H1 (cell line): ENCODE results near the gene DHRS2. TPM values are rescaled to one million over a fixed set of nuclear protein-coding genes. Genes with fewer than 3 reads are reported as not detected.

Experiments
- CTCF ChIA-PET: fragments of 300-600 bp; sonication (Branson Sonifier 250); formaldehyde crosslinking; loops from one replicate; lab custom pipeline; 2021; ENCODE audit not compliant: partially characterized antibody; lab: Charles Lee
- POLR2A ChIA-PET: fragments of 300-600 bp; sonication (Branson Sonifier 250); formaldehyde crosslinking; loops from one replicate; lab custom pipeline; 2021; ENCODE audit warnings: inconsistent platforms; ENCODE audit not compliant: partially characterized antibody; lab: Charles Lee
- DNase-seq, 2 experiments: peaks; one replicate each; pipeline versions ENCODE4 v3.0.0 to v3.0.0-alpha.2; 2010 to 2022; ENCODE audit warnings: low spot score in 2 of 2, low read depth in 1 of 2, mixed read lengths in 1 of 2
- FAIRE-seq: peaks from 2 replicates; lab custom pipeline; 2011; peaks lifted over from hg19 to GRCh38; lab: Jason Lieb, UNC
- H2AFZ ChIP-seq: 2 replicates; pipeline ENCODE4 v1.8.1; 2012; ENCODE audit warnings: low read length, inconsistent platforms
- H2AK5ac ChIP-seq: 2 replicates; pipeline ENCODE4 v1.6.1; 2013; ENCODE audit warnings: low read depth, low read length
- H2BK120ac ChIP-seq: replicated peaks from 2 replicates; pipeline ENCODE3; 2013; ENCODE audit warnings: low read depth, low read length, inconsistent platforms
- H2BK12ac ChIP-seq: 2 replicates; pipeline ENCODE4 v1.6.1; 2013; ENCODE audit warnings: low read depth, low read length
- H2BK15ac ChIP-seq: 2 replicates; pipeline ENCODE4 v1.6.1; 2013; ENCODE audit warnings: low read length
- H2BK20ac ChIP-seq: 2 replicates; pipeline ENCODE4 v1.6.1; 2013; ENCODE audit warnings: low read length
- H2BK5ac ChIP-seq: 2 replicates; pipeline ENCODE4 v1.6.1; 2013; ENCODE audit warnings: low read depth, low read length
- H3K14ac ChIP-seq: 2 replicates; pipeline ENCODE4 v1.6.1; 2013; ENCODE audit warnings: inconsistent platforms; ENCODE audit not compliant: insufficient read length
- H3K18ac ChIP-seq: 2 replicates; pipeline ENCODE4 v1.6.1; 2013; ENCODE audit warnings: low read length; ENCODE audit errors: extremely low read depth
- H3K23ac ChIP-seq: 2 replicates; pipeline ENCODE4 v1.6.1; 2013; ENCODE audit warnings: inconsistent platforms; ENCODE audit not compliant: insufficient read length
- H3K23me2 ChIP-seq: 2 replicates; pipeline ENCODE4 v1.6.1; 2013; ENCODE audit warnings: low read depth, low read length
- H3K27ac ChIP-seq: 2 replicates; pipeline ENCODE4 v1.6.1; 2011; ENCODE audit warnings: low read depth, low read length, inconsistent platforms
- H3K27me3 ChIP-seq, 4 experiments: replicated peaks in 1 of 4; 1 replicate in 1 of 4; 2 replicates in 3 of 4; pipeline versions ENCODE4 v1.6.1 to v1.8.1; 2011 to 2013; ENCODE audit warnings: low read length in 3 of 4, mild to moderate bottlenecking in 3 of 4, inconsistent platforms in 2 of 4, mixed read lengths in 2 of 4, moderate library complexity in 1 of 4; ENCODE audit not compliant: control insufficient read depth in 3 of 4, insufficient read depth in 3 of 4; ENCODE audit errors: extremely low read depth in 1 of 4
- H3K36me3 ChIP-seq, 4 experiments: 2 replicates each; pipeline versions ENCODE4 v1.6.1 to v1.8.1; 2011 to 2013; ENCODE audit warnings: mild to moderate bottlenecking in 4 of 4, low read length in 3 of 4, moderate library complexity in 2 of 4, control low read depth in 1 of 4, inconsistent platforms in 1 of 4; ENCODE audit not compliant: insufficient read depth in 4 of 4, control insufficient read depth in 2 of 4
- H3K4ac ChIP-seq: replicated peaks from 2 replicates; pipeline ENCODE3; 2013; ENCODE audit warnings: low read length, low read depth, mixed read lengths, inconsistent platforms; ENCODE audit not compliant: insufficient read length
- H3K4me1 ChIP-seq, 4 experiments: replicated peaks in 1 of 4; 1 replicate in 1 of 4; 2 replicates in 3 of 4; pipeline versions ENCODE4 v1.6.1 to v1.8.1; 2011 to 2013; ENCODE audit warnings: low read length in 3 of 4, inconsistent platforms in 2 of 4, mixed read lengths in 1 of 4; ENCODE audit not compliant: insufficient read depth in 4 of 4, control insufficient read depth in 3 of 4
- H3K4me2 ChIP-seq, 2 experiments: 2 replicates each; pipeline versions ENCODE4 v1.6.1 to v1.8.1; 2011 to 2013; ENCODE audit warnings: low read depth in 2 of 2, low read length in 2 of 2, control low read depth in 1 of 2, inconsistent platforms in 1 of 2, mild to moderate bottlenecking in 1 of 2; ENCODE audit not compliant: insufficient read depth in 1 of 2
- H3K4me3 ChIP-seq, 4 experiments: fragments of 200-600, 300-600 bp in 1 of 4; sonication (generic), shearing (Covaris generic), sonication (Bioruptor Twin) in 1 of 4; 2 replicates each; pipeline versions ENCODE4 v1.5.1 to v1.8.1; 2011 to 2016; ENCODE audit warnings: low read length in 4 of 4, low read depth in 3 of 4, control low read depth in 2 of 4, inconsistent platforms in 2 of 4, mild to moderate bottlenecking in 2 of 4, mixed read lengths in 1 of 4, moderate library complexity in 1 of 4; ENCODE audit not compliant: insufficient read depth in 2 of 4; ENCODE audit errors: extremely low read depth in 1 of 4
- H3K56ac ChIP-seq: replicated peaks from 2 replicates; pipeline ENCODE3; 2013; ENCODE audit warnings: low read depth, mild to moderate bottlenecking, mixed read lengths, low read length, inconsistent platforms; ENCODE audit not compliant: insufficient read length
- H3K79me1 ChIP-seq: 2 replicates; pipeline ENCODE4 v1.6.1; 2013; ENCODE audit warnings: low read depth, low read length, control low read depth
- H3K79me2 ChIP-seq, 2 experiments: 2 replicates each; pipeline versions ENCODE4 v1.6.1 to v1.8.1; 2012 to 2013; ENCODE audit warnings: low read length in 2 of 2, mild to moderate bottlenecking in 2 of 2, inconsistent platforms in 1 of 2; ENCODE audit not compliant: insufficient read depth in 2 of 2, control insufficient read depth in 1 of 2
- H3K9ac ChIP-seq, 4 experiments: replicated peaks in 1 of 4; 1 replicate in 1 of 4; 2 replicates in 3 of 4; pipeline versions ENCODE4 v1.6.1 to v1.8.1; 2011 to 2013; ENCODE audit warnings: low read depth in 3 of 4, low read length in 3 of 4, control low read depth in 2 of 4, mild to moderate bottlenecking in 2 of 4, moderate library complexity in 2 of 4, inconsistent platforms in 1 of 4; ENCODE audit errors: extremely low read depth in 1 of 4
- H3K9me3 ChIP-seq, 2 experiments: 2 replicates each; pipeline versions ENCODE4 v1.6.1 to v1.8.1; 2012 to 2013; ENCODE audit warnings: mild to moderate bottlenecking in 2 of 2, moderate library complexity in 2 of 2, control low read depth in 1 of 2, inconsistent platforms in 1 of 2, low read depth in 1 of 2, low read length in 1 of 2, mixed read lengths in 1 of 2; ENCODE audit not compliant: insufficient read depth in 2 of 2
- H4K20me1 ChIP-seq, 2 experiments: replicated peaks in 1 of 2; 2 replicates each; pipeline versions ENCODE3 to v1.8.1; 2011 to 2013; ENCODE audit warnings: inconsistent platforms in 2 of 2, low read length in 2 of 2, mild to moderate bottlenecking in 1 of 2; ENCODE audit not compliant: insufficient read depth in 2 of 2, control insufficient read depth in 1 of 2
- H4K5ac ChIP-seq: 2 replicates; pipeline ENCODE4 v1.6.1; 2013; ENCODE audit warnings: low read length, low read depth, mixed read lengths, inconsistent platforms; ENCODE audit not compliant: insufficient read length
- H4K8ac ChIP-seq: 2 replicates; pipeline ENCODE4 v1.8.0; 2013; ENCODE audit warnings: mild to moderate bottlenecking, moderate library complexity, low read length, inconsistent platforms; ENCODE audit not compliant: insufficient read depth; ENCODE audit errors: extremely low read depth
- H4K91ac ChIP-seq: replicated peaks from 2 replicates; pipeline ENCODE3; 2013; ENCODE audit warnings: low read length, mixed read lengths, inconsistent platforms; ENCODE audit not compliant: insufficient read length
- FOSL1 ChIP-seq: IDR thresholded peaks from 2 replicates; pipeline ENCODE4 v1.6.1; 2011; ENCODE audit warnings: mild to moderate bottlenecking, low read depth, low read length, moderate library complexity; ENCODE audit not compliant: insufficient read depth
- HDAC2 ChIP-seq, 2 experiments: fragments of 300-600 bp in 1 of 2; sonication (generic) in 1 of 2; IDR thresholded peaks; 2 replicates each; pipeline ENCODE4 v1.6.1; 2011 to 2012; ENCODE audit warnings: low read depth in 2 of 2, low read length in 2 of 2, mild to moderate bottlenecking in 2 of 2, moderate library complexity in 2 of 2, borderline replicate concordance in 1 of 2, inconsistent platforms in 1 of 2
- JUND ChIP-seq: IDR thresholded peaks from 2 replicates; pipeline ENCODE4 v1.6.1; 2011; ENCODE audit warnings: mild to moderate bottlenecking, improper control_type of control experiment, low read length
- KDM5A ChIP-seq: fragments of 200-600 bp; IDR thresholded peaks from 2 replicates; pipeline ENCODE4 v1.7.1; 2012; ENCODE audit warnings: mild to moderate bottlenecking, low read length, inconsistent platforms, mixed read lengths
- NANOG ChIP-seq: IDR thresholded peaks from 2 replicates; pipeline ENCODE4 v1.6.1; 2011; ENCODE audit warnings: low read length, low read depth, mild to moderate bottlenecking, inconsistent platforms; ENCODE audit not compliant: insufficient read depth, poor library complexity, severe bottlenecking
- NRF1 ChIP-seq: IDR thresholded peaks from 2 replicates; pipeline ENCODE4 v1.6.1; 2011; ENCODE audit warnings: mild to moderate bottlenecking, low read depth, low read length, improper control_type of control experiment
- RAD21 ChIP-seq, 2 experiments: IDR thresholded peaks in 1 of 2; conservative IDR thresholded peaks in 1 of 2; 2 replicates each; pipeline ENCODE4 v1.6.1; 2011; ENCODE audit warnings: low read depth in 2 of 2, low read length in 2 of 2, improper control_type of control experiment in 1 of 2, inconsistent platforms in 1 of 2, mild to moderate bottlenecking in 1 of 2, moderate library complexity in 1 of 2
- RFX5 ChIP-seq: IDR thresholded peaks from 2 replicates; pipeline ENCODE4 v1.6.1; 2011; ENCODE audit warnings: low read depth, low read length, improper control_type of control experiment, borderline replicate concordance
- RXRA ChIP-seq: IDR thresholded peaks from 2 replicates; pipeline ENCODE4 v1.6.1; 2011; ENCODE audit warnings: low read depth, mild to moderate bottlenecking, low read length, moderate library complexity; ENCODE audit not compliant: insufficient read depth
- SUZ12 ChIP-seq: fragments of 200-600 bp; sonication (generic); IDR thresholded peaks from 2 replicates; pipeline ENCODE4 v1.6.1; 2012; ENCODE audit warnings: mild to moderate bottlenecking, inconsistent platforms, low read length, moderate library complexity, mixed read lengths
- TCF12 ChIP-seq: IDR thresholded peaks from 2 replicates; pipeline ENCODE4 v1.6.1; 2011; ENCODE audit warnings: low read depth, mild to moderate bottlenecking, low read length
- ZNF274 ChIP-seq: IDR thresholded peaks from 2 replicates; pipeline ENCODE4 v1.7.0; 2012; ENCODE audit warnings: low read length, borderline replicate concordance; ENCODE audit errors: extremely low read depth
- polyA plus RNA-seq, 7 experiments: library from polyadenylated mRNA; depleted of rRNA in 3 of 7; stranded (reverse) in 5 of 7; unstranded in 2 of 7; fragments of >200 nt in 5 of 7; fragments of 200-250 nt in 2 of 7; gene quantifications; 1 replicate in 5 of 7; 2 replicates in 1 of 7; 4 replicates in 1 of 7; pipeline versions ENCODE4 v1.2.1 to v1.2.3, GENCODE V29; 2011 to 2013; ENCODE audit warnings: missing spikeins in 2 of 7, mixed read lengths in 2 of 7
- total RNA-seq: library from RNA; stranded (reverse); fragmentation: NEBNext Ultra II Directional; extraction: Animal tissue kit (Norgen Biotek cat#: 25700); gene quantifications from 2 replicates; pipeline ENCODE4 v1.2.1, GENCODE V29; 2021
- TF ChIP-seq, protein P1 (sequence below): IDR thresholded peaks from 2 replicates; pipeline ENCODE4 v1.6.1; 2011; ENCODE audit warnings: low read length, improper control_type of control experiment

DHRS2 gene
- total and polyA plus RNA-seq, 2 of the 8 experiments (the other 6 are each of a cell fraction or from before 2014, with no cell fraction given) = 1.1 to 3.5 TPM

GRCh38 chr14:23631234-23631633 lies 4.9 kb upstream of the DHRS2 start:
- no peaks in the 10 kb centered on the region; a peak in 1 of 7 replicates for H3K4me1 ChIP-seq
- peak overlapping the region; percentile 49 for H4K91ac ChIP-seq
- no peak overlapping the region for H3K14ac ChIP-seq
- no peaks in the 10 kb centered on the region for H3K27me3 ChIP-seq
- ChIA-PET CTCF (interaction anchor here (0.7 to 7.4 kb wide), 46 partner anchors 9 to 479 kb away, joined by 3 to 77 read pairs (median 8); partner anchors contain the start of gene DHRS4), POLR2A (interaction anchor here (1.4 kb wide), 1 partner anchor 63 kb away, joined by 6 read pairs; no protein-coding TSS in a partner anchor)
- no peak overlapping the region for H3K4me3 ChIP-seq
- no peaks in the 10 kb centered on the region for H4K20me1 ChIP-seq
- H3K23ac ChIP-seq = no peak overlapping the region
- H2AFZ ChIP-seq = no peak overlapping the region
- H2BK12ac ChIP-seq = 0 out of 2 replicates have a peak overlapping the region, but pooled peaks have one; percentile 20
- peak overlapping the region; percentile 8 for H2BK120ac ChIP-seq
- H3K4ac ChIP-seq = peak overlapping the region; percentile 19
- peak overlapping the region; percentile 75; the same call in 1 of the 2 replicates for H2BK5ac ChIP-seq
- no peak overlapping the region for H3K18ac ChIP-seq
- FAIRE-seq = no peak
- H3K9ac ChIP-seq = no peak overlapping the region
- no peaks in the 10 kb centered on the region for H3K79me1 ChIP-seq
- H3K79me2 ChIP-seq = no peaks in the 10 kb centered on the region
- H2AK5ac ChIP-seq = no peak overlapping the region
- H4K8ac ChIP-seq = no peak overlapping the region
- no peak for DNase-seq
- H3K9me3 ChIP-seq = peaks cover 5 to 8% of the 10 kb centered on the region in 2 experiments; a peak in 3 of 4 replicates
- no peaks in the 10 kb centered on the region for H3K36me3 ChIP-seq
- no peaks in the 10 kb centered on the region for H3K23me2 ChIP-seq
- no peak overlapping the region for H2BK15ac ChIP-seq
- H3K27ac ChIP-seq = no peak overlapping the region
- H4K5ac ChIP-seq = no peak overlapping the region
- H2BK20ac ChIP-seq = no peak overlapping the region; the same call in 1 of the 2 replicates
- H3K4me2 ChIP-seq = no peak overlapping the region
- no peak overlapping the region for H3K56ac ChIP-seq
- TF ChIP-seq ZNF274 (no peak), RXRA (no peak), JUND (no peak), RFX5 (no peak), SUZ12 (no peak), RAD21 (IDR thresholded peaks at IDR 0.05 in 1 of 2, conservative IDR thresholded peaks at IDR 0.05 in 1 of 2; ENCODE audit: low read depth in 2 of 2, low read length in 2 of 2) (no peak), FOSL1 (no peak), TCF12 (no peak), HDAC2 (IDR thresholded peaks at IDR 0.05; ENCODE audit: borderline replicate concordance in 1 of 2, low read depth in 2 of 2, low read length in 2 of 2) (no peak), KDM5A (no peak), NRF1 (no peak), NANOG (no peak)
- TF ChIP-seq, protein P1, sequence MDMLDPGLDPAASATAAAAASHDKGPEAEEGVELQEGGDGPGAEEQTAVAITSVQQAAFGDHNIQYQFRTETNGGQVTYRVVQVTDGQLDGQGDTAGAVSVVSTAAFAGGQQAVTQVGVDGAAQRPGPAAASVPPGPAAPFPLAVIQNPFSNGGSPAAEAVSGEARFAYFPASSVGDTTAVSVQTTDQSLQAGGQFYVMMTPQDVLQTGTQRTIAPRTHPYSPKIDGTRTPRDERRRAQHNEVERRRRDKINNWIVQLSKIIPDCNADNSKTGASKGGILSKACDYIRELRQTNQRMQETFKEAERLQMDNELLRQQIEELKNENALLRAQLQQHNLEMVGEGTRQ = no peak
